Testis (tissue), 2 donors: Measurements from ENCODE around the gene COL4A2.

Source experiments
- POLR2A ChIP-seq: fragments of 450-650 bp; IDR thresholded peaks from one replicate; pipeline ENCODE4 v1.6.1; 2017; ENCODE audit warnings: antibody characterized with exemption, mild to moderate bottlenecking, moderate library complexity
- TF ChIP-seq, protein P1 (sequence below), 3 experiments: fragments of 450-650 bp in 2 of 3; fragments of 200-600 bp in 1 of 3; sonication (generic) in 1 of 3; IDR thresholded peaks; one replicate each; pipeline ENCODE4 v1.5.1; 2016 to 2019; ENCODE audit warnings: antibody characterized with exemption in 3 of 3, mild to moderate bottlenecking in 2 of 3, moderate library complexity in 1 of 3

GRCh38 chr13:110497003-110497402 is 189.9 kb downstream of the COL4A2 start:
- TF ChIP-seq, protein P1, sequence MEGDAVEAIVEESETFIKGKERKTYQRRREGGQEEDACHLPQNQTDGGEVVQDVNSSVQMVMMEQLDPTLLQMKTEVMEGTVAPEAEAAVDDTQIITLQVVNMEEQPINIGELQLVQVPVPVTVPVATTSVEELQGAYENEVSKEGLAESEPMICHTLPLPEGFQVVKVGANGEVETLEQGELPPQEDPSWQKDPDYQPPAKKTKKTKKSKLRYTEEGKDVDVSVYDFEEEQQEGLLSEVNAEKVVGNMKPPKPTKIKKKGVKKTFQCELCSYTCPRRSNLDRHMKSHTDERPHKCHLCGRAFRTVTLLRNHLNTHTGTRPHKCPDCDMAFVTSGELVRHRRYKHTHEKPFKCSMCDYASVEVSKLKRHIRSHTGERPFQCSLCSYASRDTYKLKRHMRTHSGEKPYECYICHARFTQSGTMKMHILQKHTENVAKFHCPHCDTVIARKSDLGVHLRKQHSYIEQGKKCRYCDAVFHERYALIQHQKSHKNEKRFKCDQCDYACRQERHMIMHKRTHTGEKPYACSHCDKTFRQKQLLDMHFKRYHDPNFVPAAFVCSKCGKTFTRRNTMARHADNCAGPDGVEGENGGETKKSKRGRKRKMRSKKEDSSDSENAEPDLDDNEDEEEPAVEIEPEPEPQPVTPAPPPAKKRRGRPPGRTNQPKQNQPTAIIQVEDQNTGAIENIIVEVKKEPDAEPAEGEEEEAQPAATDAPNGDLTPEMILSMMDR (IDR thresholded peaks at IDR 0.05), result no peak
- no peak for TF ChIP-seq POLR2A
